H9 (cell line): ENCODE data around the gene FARSA. TPM values are rescaled to one million over a fixed set of nuclear protein-coding genes. Genes with fewer than 3 reads are reported as not detected.

ENCODE experiments used
- DNase-seq: peaks from one replicate; pipeline ENCODE4 v3.0.0-alpha.2; 2017
- H2AFZ ChIP-seq: one replicate; pipeline ENCODE4 v1.6.1; 2013; ENCODE audit warnings: mild to moderate bottlenecking, low read length, control low read depth, moderate library complexity
- H2AK5ac ChIP-seq: 2 replicates; pipeline ENCODE4 v1.6.1; 2013; ENCODE audit warnings: low read length, control low read depth, mixed read lengths; ENCODE audit not compliant: insufficient read length
- H2BK120ac ChIP-seq: one replicate; pipeline ENCODE4 v1.6.1; 2013; ENCODE audit warnings: low read depth, mild to moderate bottlenecking, low read length, control low read depth, inconsistent platforms; ENCODE audit not compliant: poor library complexity, severe bottlenecking
- H2BK12ac ChIP-seq: 2 replicates; pipeline ENCODE4 v1.6.1; 2013; ENCODE audit warnings: low read length, control low read depth, mixed read lengths, low read depth; ENCODE audit not compliant: insufficient read length
- H2BK15ac ChIP-seq: 2 replicates; pipeline ENCODE4 v1.6.1; 2013; ENCODE audit warnings: low read depth, low read length, control low read depth
- H2BK20ac ChIP-seq: one replicate; pipeline ENCODE4 v1.6.1; 2013; ENCODE audit warnings: low read depth, mild to moderate bottlenecking, low read length, control low read depth, inconsistent platforms; ENCODE audit not compliant: poor library complexity, severe bottlenecking
- H2BK5ac ChIP-seq: 2 replicates; pipeline ENCODE4 v1.6.1; 2013; ENCODE audit warnings: low read length, control low read depth, mixed read lengths; ENCODE audit not compliant: insufficient read length
- H3K14ac ChIP-seq: 2 replicates; pipeline ENCODE4 v1.6.1; 2013; ENCODE audit warnings: low read length, control low read depth; ENCODE audit not compliant: insufficient read depth
- H3K18ac ChIP-seq: 2 replicates; pipeline ENCODE4 v1.6.1; 2013; ENCODE audit warnings: low read depth, mild to moderate bottlenecking, mixed read lengths, low read length, control low read depth; ENCODE audit not compliant: insufficient read length
- H3K23ac ChIP-seq: 2 replicates; pipeline ENCODE4 v1.6.1; 2013; ENCODE audit warnings: low read length, control low read depth, mixed read lengths, low read depth; ENCODE audit not compliant: insufficient read length
- H3K23me2 ChIP-seq: 2 replicates; pipeline ENCODE4 v1.6.1; 2013; ENCODE audit warnings: low read depth, mild to moderate bottlenecking, mixed read lengths, low read length, control low read depth; ENCODE audit not compliant: insufficient read length, poor library complexity, severe bottlenecking
- H3K27ac ChIP-seq: 2 replicates; pipeline ENCODE4 v1.5.1; 2013; ENCODE audit warnings: low read length, control low read depth, mixed read lengths, low read depth; ENCODE audit not compliant: insufficient read length
- H3K27me3 ChIP-seq: 2 replicates; pipeline ENCODE4 v1.6.1; 2013; ENCODE audit warnings: low read length, control low read depth, inconsistent platforms; ENCODE audit not compliant: insufficient read depth
- H3K4ac ChIP-seq: 2 replicates; pipeline ENCODE4 v1.6.1; 2013; ENCODE audit warnings: low read depth, mild to moderate bottlenecking, control low read depth, inconsistent platforms, low read length, moderate library complexity
- H3K4me1 ChIP-seq: 2 replicates; pipeline ENCODE4 v1.6.1; 2013; ENCODE audit warnings: low read length, control low read depth, inconsistent platforms; ENCODE audit not compliant: insufficient read depth
- H3K4me2 ChIP-seq: 2 replicates; pipeline ENCODE4 v1.6.1; 2013; ENCODE audit warnings: low read length, control low read depth, mixed read lengths; ENCODE audit not compliant: insufficient read length, insufficient read depth
- H3K56ac ChIP-seq: 2 replicates; pipeline ENCODE4 v1.6.1; 2013; ENCODE audit warnings: low read depth, mild to moderate bottlenecking, mixed read lengths, low read length, control low read depth; ENCODE audit not compliant: insufficient read length
- H3K79me1 ChIP-seq: 2 replicates; pipeline ENCODE4 v1.6.1; 2013; ENCODE audit warnings: low read depth, mild to moderate bottlenecking, moderate library complexity, low read length, control low read depth, inconsistent platforms; ENCODE audit not compliant: insufficient read depth, poor library complexity, severe bottlenecking
- H3K79me2 ChIP-seq: 2 replicates; pipeline ENCODE4 v1.6.1; 2013; ENCODE audit warnings: low read length, control low read depth, inconsistent platforms; ENCODE audit not compliant: insufficient read depth
- H3K9ac ChIP-seq: 2 replicates; pipeline ENCODE4 v1.6.1; 2013; ENCODE audit warnings: low read length, control low read depth, mixed read lengths; ENCODE audit not compliant: insufficient read length; ENCODE audit errors: extremely low read depth
- H3K9me3 ChIP-seq: one replicate; pipeline ENCODE4 v1.6.1; 2013; ENCODE audit warnings: low read depth, low read length, inconsistent platforms; ENCODE audit not compliant: control insufficient read depth
- H3T11ph ChIP-seq: one replicate; pipeline ENCODE4 v1.6.1; 2013; ENCODE audit warnings: mild to moderate bottlenecking, low read length, control low read depth, inconsistent platforms
- H4K20me1 ChIP-seq: one replicate; pipeline ENCODE4 v1.6.1; 2013; ENCODE audit not compliant: control insufficient read depth, insufficient read length, insufficient read depth
- H4K5ac ChIP-seq: 2 replicates; pipeline ENCODE4 v1.6.1; 2013; ENCODE audit warnings: low read depth, mild to moderate bottlenecking, mixed read lengths, low read length, control low read depth; ENCODE audit not compliant: insufficient read length
- H4K8ac ChIP-seq: replicated peaks from 2 replicates; pipeline ENCODE4 v1.6.1; 2013; ENCODE audit warnings: low read length, control low read depth, mixed read lengths, low read depth; ENCODE audit not compliant: insufficient read length
- H4K91ac ChIP-seq: 2 replicates; pipeline ENCODE4 v1.6.1; 2013; ENCODE audit warnings: low read depth, mild to moderate bottlenecking, moderate library complexity, mixed read lengths, low read length, control low read depth; ENCODE audit not compliant: insufficient read length
- H3K27ac Mint-ChIP-seq, 3 experiments: 2 replicates in 2 of 3; 3 replicates in 1 of 3; pipeline ENCODE4 v1.8.0; 2020 to 2021; ENCODE audit warnings: mixed read lengths in 3 of 3, mild to moderate bottlenecking in 1 of 3, moderate library complexity in 1 of 3
- H3K27me3 Mint-ChIP-seq: 2 replicates; pipeline ENCODE4 v1.8.0; 2021; ENCODE audit warnings: low read depth, mild to moderate bottlenecking, moderate library complexity, mixed read lengths
- H3K36me3 Mint-ChIP-seq, 3 experiments: 2 replicates in 2 of 3; 3 replicates in 1 of 3; pipeline ENCODE4 v1.8.0; 2020 to 2021; ENCODE audit warnings: low read depth in 3 of 3, mixed read lengths in 3 of 3; ENCODE audit not compliant: insufficient read depth in 1 of 3
- H3K4me1 Mint-ChIP-seq, 2 experiments: 2 replicates each; pipeline ENCODE4 v1.8.0; 2020; ENCODE audit warnings: mixed read lengths in 2 of 2
- H3K4me3 Mint-ChIP-seq, 2 experiments: 2 replicates in 1 of 2; 3 replicates in 1 of 2; pipeline ENCODE4 v1.8.0; 2020 to 2021; ENCODE audit warnings: mild to moderate bottlenecking in 2 of 2, mixed read lengths in 2 of 2, moderate library complexity in 1 of 2
- H3K9me3 Mint-ChIP-seq, 2 experiments: 2 replicates in 1 of 2; 3 replicates in 1 of 2; pipeline ENCODE4 v1.8.0; 2020; ENCODE audit warnings: mild to moderate bottlenecking in 2 of 2, mixed read lengths in 2 of 2, moderate library complexity in 1 of 2
- CTCF ChIP-seq: fragments of 200-600 bp; sonication (generic); conservative IDR thresholded peaks from 3 replicates; pipeline ENCODE4 v1.8.0; 2021; ENCODE audit warnings: antibody characterized with exemption, mild to moderate bottlenecking
- WGBS: extraction: QIAGEN DNeasy Blood & Tissue Kit; methylation state at CpG from one replicate; pipeline ENCODE4 v1.1.7; 2013; ENCODE audit warnings: missing lambda C conversion rate, low lambda C conversion rate, mixed read lengths; ENCODE audit not compliant: insufficient read length; ENCODE audit errors: extremely low coverage; 5-methylcytosine and 5-hydroxymethylcytosine counted together
- total RNA-seq: library from RNA; stranded (reverse); gene quantifications from 2 replicates; pipeline ENCODE4 v1.2.1, GENCODE V29; 2021

FARSA gene
- total RNA-seq, 1 experiment from 2014 or later, result 110 TPM

- H4K20me1 ChIP-seq, result no peaks in the 10 kb centered on the region
- H4K8ac ChIP-seq, result no peak overlapping the region
- no peak overlapping the region for H2BK5ac ChIP-seq
- peaks cover 22 to 41% (median 37%) of the 10 kb centered on the region in 3 experiments; a peak in 6 of 7 replicates for H3K36me3 Mint-ChIP-seq
- H3K4me1 ChIP-seq, result no peaks in the 10 kb centered on the region
- H3K9me3 Mint-ChIP-seq, result no peaks in the 10 kb centered on the region; a peak in 1 of 5 replicates
- no peak overlapping the region for H2BK15ac ChIP-seq
- H4K5ac ChIP-seq, result no peak overlapping the region
- H3K4ac ChIP-seq, result no peak overlapping the region
- no peak overlapping the region for H3K56ac ChIP-seq
- H3T11ph ChIP-seq, result no peak overlapping the region
- no peak overlapping the region for H3K27ac ChIP-seq
- no peak overlapping the region for H3K14ac ChIP-seq
- H3K27me3 ChIP-seq, result no peaks in the 10 kb centered on the region
- H3K4me3 Mint-ChIP-seq, result peak overlapping the region; percentile 31 to 63; a peak in 1 of 5 replicates
- H3K79me2 ChIP-seq, result no peaks in the 10 kb centered on the region; the same call in 1 of the 2 replicates
- peaks cover 5 to 15% of the 10 kb centered on the region in 2 experiments for H3K4me1 Mint-ChIP-seq
- no peak overlapping the region for H3K4me2 ChIP-seq
- H3K9ac ChIP-seq, result no peak overlapping the region
- peaks cover 9% of the 10 kb centered on the region for H3K23me2 ChIP-seq
- no peak overlapping the region for H2BK12ac ChIP-seq
- peaks cover 6% of the 10 kb centered on the region for H3K27me3 Mint-ChIP-seq
- no peak overlapping the region for H4K91ac ChIP-seq
- no peak overlapping the region for H2BK20ac ChIP-seq
- DNase-seq, result no peak
- no peak overlapping the region for H2BK120ac ChIP-seq
- H2AFZ ChIP-seq, result no peak overlapping the region
- H3K27ac Mint-ChIP-seq, result no peak overlapping the region
- no peak overlapping the region for H2AK5ac ChIP-seq
- no peaks in the 10 kb centered on the region for H3K79me1 ChIP-seq
- no peak overlapping the region for H3K18ac ChIP-seq
- no peaks in the 10 kb centered on the region for H3K9me3 ChIP-seq
- no peak for TF ChIP-seq CTCF
- WGBS, result no CpG with 5 or more reads among the region's 5 CpGs
- no peak overlapping the region for H3K23ac ChIP-seq
Measured at GRCh38 chr19:12893582-12893981, 39.9 kb downstream of the FARSA start.
